MM.1S (cell line): ENCODE measurements around the gene CEP83.

ENCODE experiments used
- DNase-seq: peaks from one replicate; pipeline ENCODE4 v3.0.0-alpha.2; 2015
- H2AFZ ChIP-seq: fragments of 300-600 bp; sonication (generic); 2 replicates; pipeline ENCODE4 v1.6.0; 2016; ENCODE audit warnings: antibody characterized with exemption, low read length
- H3F3A ChIP-seq: fragments of 300-600 bp; sonication (generic); 2 replicates; pipeline ENCODE4 v1.6.1; 2016; ENCODE audit warnings: mild to moderate bottlenecking, antibody characterized with exemption, low read length, moderate library complexity, mixed read lengths; ENCODE audit not compliant: insufficient read depth
- H3K27ac ChIP-seq: fragments of 300-600 bp; sonication (generic); 2 replicates; pipeline ENCODE4 v1.5.1; 2016; ENCODE audit warnings: mild to moderate bottlenecking, low read length
- H3K27me3 ChIP-seq: fragments of 300-600 bp; sonication (generic); replicated peaks from 2 replicates; pipeline ENCODE4 v1.6.0; 2016; ENCODE audit warnings: low read length; ENCODE audit not compliant: insufficient read depth
- H3K36me3 ChIP-seq: fragments of 300-600 bp; sonication (generic); replicated peaks from 2 replicates; pipeline ENCODE4 v1.6.1; 2016; ENCODE audit warnings: mild to moderate bottlenecking, low read length, mixed read lengths; ENCODE audit not compliant: insufficient read depth
- H3K4me1 ChIP-seq: fragments of 300-600 bp; sonication (generic); 2 replicates; pipeline ENCODE4 v1.6.1; 2016; ENCODE audit warnings: low read length, mixed read lengths
- H3K4me2 ChIP-seq: fragments of 300-600 bp; sonication (generic); 2 replicates; pipeline ENCODE4 v1.6.0; 2016; ENCODE audit warnings: low read depth, low read length
- H3K4me3 ChIP-seq: fragments of 300-600 bp; sonication (generic); 2 replicates; pipeline ENCODE4 v1.5.1; 2016; ENCODE audit warnings: low read length, mixed read lengths
- H3K79me2 ChIP-seq: fragments of 300-600 bp; sonication (generic); 2 replicates; pipeline ENCODE4 v1.6.1; 2016; ENCODE audit warnings: mixed run types, low read length, mixed read lengths
- H3K9ac ChIP-seq: fragments of 300-600 bp; sonication (generic); 2 replicates; pipeline ENCODE4 v1.6.1; 2016; ENCODE audit warnings: low read length, mixed read lengths
- H3K9me2 ChIP-seq: fragments of 300-600 bp; sonication (generic); replicated peaks from 2 replicates; pipeline ENCODE4 v1.6.1; 2016; ENCODE audit warnings: mild to moderate bottlenecking, low read length, mixed read lengths; ENCODE audit not compliant: insufficient read depth
- H3K9me3 ChIP-seq: fragments of 300-600 bp; sonication (generic); replicated peaks from 2 replicates; pipeline ENCODE4 v1.6.1; 2016; ENCODE audit warnings: mild to moderate bottlenecking, low read length, mixed read lengths; ENCODE audit not compliant: insufficient read depth
- H4K20me1 ChIP-seq: fragments of 300-600 bp; sonication (generic); 2 replicates; pipeline ENCODE4 v1.6.1; 2016; ENCODE audit warnings: mild to moderate bottlenecking, low read length, moderate library complexity, mixed read lengths; ENCODE audit not compliant: insufficient read depth
- EZH2 ChIP-seq: fragments of 300-600 bp; sonication (generic); optimal IDR thresholded peaks from 2 replicates; pipeline ENCODE3; 2017; ENCODE audit warnings: low read depth, mild to moderate bottlenecking, antibody characterized with exemption, low read length, mixed read lengths
- EZH2phosphoT487 ChIP-seq: fragments of 300-600 bp; sonication (generic); IDR thresholded peaks from 2 replicates; pipeline ENCODE4 v1.6.1; 2018; ENCODE audit warnings: antibody characterized with exemption, low read length
- TF ChIP-seq, protein P1 (sequence below): fragments of 300-600 bp; sonication (generic); IDR thresholded peaks from 2 replicates; pipeline ENCODE4 v1.5.1; 2016; ENCODE audit warnings: antibody characterized with exemption, low read length, mixed read lengths

Gene CEP83

DNA sequence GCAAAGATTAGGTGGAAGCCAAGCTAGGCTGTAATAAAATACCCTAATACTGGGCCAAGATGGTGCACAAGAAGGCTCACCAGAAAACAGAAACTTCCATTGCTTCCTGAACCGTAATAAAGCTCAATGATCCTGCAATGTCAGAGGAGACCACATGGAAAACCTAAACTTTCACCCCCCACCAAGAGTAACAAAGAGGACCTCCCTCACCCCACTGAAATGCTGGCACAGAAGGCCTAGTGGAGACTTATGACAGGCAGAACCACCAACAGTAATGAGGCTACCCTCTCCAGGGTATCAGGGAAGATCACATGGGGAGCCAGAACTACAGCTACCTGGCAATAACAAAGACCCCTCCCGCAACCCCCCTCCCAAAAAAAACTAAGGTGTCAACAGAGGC lies 43.1 kb downstream of the CEP83 start:
- Histone ChIP-seq H3K4me3 (no peak overlapping the region), H3K79me2 (peaks cover 21% of the 10 kb centered on the region; the same call in 1 of the 2 replicates), H3K9me3 (no peaks in the 10 kb centered on the region), H3K9me2 (no peaks in the 10 kb centered on the region), H4K20me1 (no peaks in the 10 kb centered on the region), H3K4me2 (no peak overlapping the region), H3K27ac (no peak overlapping the region), H3K4me1 (no peaks in the 10 kb centered on the region), H2AFZ (no peak overlapping the region), H3K36me3 (no peaks in the 10 kb centered on the region; the same call in 1 of the 2 replicates), H3K9ac (no peak overlapping the region), H3K27me3 (no peaks in the 10 kb centered on the region), H3F3A (no peaks in the 10 kb centered on the region)
- no peak for DNase-seq
- TF ChIP-seq, protein P1, sequence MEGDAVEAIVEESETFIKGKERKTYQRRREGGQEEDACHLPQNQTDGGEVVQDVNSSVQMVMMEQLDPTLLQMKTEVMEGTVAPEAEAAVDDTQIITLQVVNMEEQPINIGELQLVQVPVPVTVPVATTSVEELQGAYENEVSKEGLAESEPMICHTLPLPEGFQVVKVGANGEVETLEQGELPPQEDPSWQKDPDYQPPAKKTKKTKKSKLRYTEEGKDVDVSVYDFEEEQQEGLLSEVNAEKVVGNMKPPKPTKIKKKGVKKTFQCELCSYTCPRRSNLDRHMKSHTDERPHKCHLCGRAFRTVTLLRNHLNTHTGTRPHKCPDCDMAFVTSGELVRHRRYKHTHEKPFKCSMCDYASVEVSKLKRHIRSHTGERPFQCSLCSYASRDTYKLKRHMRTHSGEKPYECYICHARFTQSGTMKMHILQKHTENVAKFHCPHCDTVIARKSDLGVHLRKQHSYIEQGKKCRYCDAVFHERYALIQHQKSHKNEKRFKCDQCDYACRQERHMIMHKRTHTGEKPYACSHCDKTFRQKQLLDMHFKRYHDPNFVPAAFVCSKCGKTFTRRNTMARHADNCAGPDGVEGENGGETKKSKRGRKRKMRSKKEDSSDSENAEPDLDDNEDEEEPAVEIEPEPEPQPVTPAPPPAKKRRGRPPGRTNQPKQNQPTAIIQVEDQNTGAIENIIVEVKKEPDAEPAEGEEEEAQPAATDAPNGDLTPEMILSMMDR, result no peak
- no peak for TF ChIP-seq EZH2phosphoT487
- TF ChIP-seq EZH2, result no peak

DNA sequence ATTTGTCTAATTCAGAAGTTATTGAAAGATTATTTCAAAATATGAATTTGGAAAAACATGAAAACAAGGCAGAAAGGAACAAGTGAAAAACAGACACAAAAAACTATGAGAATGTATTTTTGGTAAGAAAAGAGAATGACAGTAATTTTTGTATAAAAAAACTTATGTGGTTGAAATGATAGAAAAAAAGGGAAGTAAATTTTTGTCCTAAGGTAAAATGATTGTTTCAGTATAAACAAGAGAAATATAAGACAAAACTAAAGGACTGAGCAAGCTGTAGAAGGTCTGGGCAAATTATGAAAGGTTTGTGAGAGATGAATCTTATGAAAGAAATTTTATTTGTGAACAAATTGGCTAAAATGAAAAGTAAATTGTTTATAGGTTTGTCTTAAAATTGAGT lies 44.6 kb downstream of the CEP83 start:
- Histone ChIP-seq H3K9me3 (no peaks in the 10 kb centered on the region), H3K27me3 (no peaks in the 10 kb centered on the region), H3K36me3 (no peaks in the 10 kb centered on the region; the same call in 1 of the 2 replicates), H3K9me2 (no peaks in the 10 kb centered on the region), H3K27ac (no peak overlapping the region), H3K79me2 (peaks cover 21% of the 10 kb centered on the region; the same call in 1 of the 2 replicates), H4K20me1 (no peaks in the 10 kb centered on the region), H3K9ac (no peak overlapping the region), H3F3A (no peaks in the 10 kb centered on the region), H3K4me2 (no peak overlapping the region), H3K4me1 (no peaks in the 10 kb centered on the region), H2AFZ (no peak overlapping the region), H3K4me3 (no peak overlapping the region)
- no peak for TF ChIP-seq EZH2
- no peak for DNase-seq

DNA sequence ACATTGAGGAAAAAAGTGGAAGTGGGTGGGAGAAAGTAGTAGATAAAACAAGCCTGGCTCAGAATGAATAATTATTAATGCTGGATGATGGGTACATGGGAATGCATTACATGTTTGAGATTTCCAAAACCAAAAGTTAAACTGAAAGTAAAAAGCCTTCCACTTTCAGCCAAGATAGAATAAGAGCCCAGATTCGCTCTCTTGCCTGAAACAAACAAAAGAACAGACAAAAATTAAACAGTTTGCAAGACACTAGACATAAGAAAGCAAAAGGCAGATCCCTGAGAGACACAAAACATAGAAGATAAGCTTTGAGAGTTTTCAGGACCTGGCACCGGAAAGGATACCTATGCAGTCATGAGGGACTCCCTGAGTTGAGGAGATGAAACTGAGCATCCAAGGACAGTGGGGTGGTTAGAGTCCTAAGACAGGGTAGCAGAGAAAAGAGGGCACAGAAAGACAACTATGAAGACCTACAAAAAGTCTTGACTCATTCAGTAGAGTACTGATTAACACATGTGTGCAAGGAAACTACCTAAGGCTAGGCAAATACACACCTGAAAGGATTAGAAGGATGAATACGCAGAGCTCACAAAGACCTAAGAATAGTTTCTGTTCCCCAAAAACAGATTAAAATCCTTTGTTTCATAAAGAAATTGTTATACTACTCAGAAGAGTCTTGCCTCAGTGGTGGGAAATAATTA lies 54.1 kb downstream of the CEP83 start:
- H3F3A ChIP-seq, result peaks cover 14% of the 10 kb centered on the region
- H3K4me3 ChIP-seq, result peak overlapping the region; percentile 56
- H2AFZ ChIP-seq, result peak overlapping the region; percentile 16; the same call in 1 of the 2 replicates
- TF ChIP-seq EZH2phosphoT487 (no peak), EZH2 (no peak)
- TF ChIP-seq, protein P1, result no peak
- H3K4me1 ChIP-seq, result peaks cover 10% of the 10 kb centered on the region; the same call in 1 of the 2 replicates
- H3K36me3 ChIP-seq, result no peaks in the 10 kb centered on the region; the same call in 1 of the 2 replicates
- H3K79me2 ChIP-seq, result peaks cover 7% of the 10 kb centered on the region
- no peaks in the 10 kb centered on the region for H3K9me2 ChIP-seq
- no peaks in the 10 kb centered on the region for H3K9me3 ChIP-seq
- peak; percentile 51 for DNase-seq
- peak overlapping the region; percentile 43 for H3K9ac ChIP-seq
- H4K20me1 ChIP-seq, result no peaks in the 10 kb centered on the region
- peak overlapping the region; percentile 82 for H3K27ac ChIP-seq
- H3K4me2 ChIP-seq, result peak overlapping the region; percentile 64
- H3K27me3 ChIP-seq, result no peaks in the 10 kb centered on the region

DNA sequence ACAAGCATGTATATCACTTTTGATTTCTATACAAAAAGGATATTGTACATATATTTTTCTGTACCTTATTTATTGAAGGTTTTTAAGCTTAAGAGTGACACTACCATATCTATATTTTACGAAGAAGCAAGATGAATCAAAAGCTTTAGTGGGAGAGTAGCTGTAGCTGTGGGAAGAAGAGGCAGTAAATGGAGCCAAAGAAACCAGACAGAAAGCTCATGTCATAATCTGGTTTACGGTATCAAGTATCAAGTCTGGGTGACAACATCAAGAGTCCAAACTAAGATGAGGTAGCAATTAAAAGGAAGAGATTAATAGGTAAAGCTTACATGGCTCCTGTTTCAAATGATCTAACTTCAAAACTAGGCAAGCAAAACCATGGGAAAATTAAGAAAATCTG lies 54.8 kb downstream of the CEP83 start:
- Histone ChIP-seq H3K9ac (peak overlapping the region; percentile 43; the same call in 1 of the 2 replicates), H3K9me3 (no peaks in the 10 kb centered on the region), H3F3A (peaks cover 14% of the 10 kb centered on the region), H3K79me2 (peaks cover 7% of the 10 kb centered on the region), H3K4me2 (peak overlapping the region; percentile 64), H4K20me1 (no peaks in the 10 kb centered on the region), H2AFZ (no peak overlapping the region), H3K36me3 (peaks cover 3% of the 10 kb centered on the region; the same call in 1 of the 2 replicates), H3K9me2 (no peaks in the 10 kb centered on the region), H3K4me1 (peaks cover 10% of the 10 kb centered on the region; the same call in 1 of the 2 replicates), H3K27me3 (no peaks in the 10 kb centered on the region), H3K4me3 (peak overlapping the region; percentile 56), H3K27ac (peak overlapping the region; percentile 82; the same call in 1 of the 2 replicates)
- DNase-seq, result no peak
- TF ChIP-seq EZH2phosphoT487, result no peak
- no peak for TF ChIP-seq EZH2
- TF ChIP-seq, protein P1, result no peak
